PC-9 (cell line): ENCODE results near the gene NSD2. TPM values are rescaled to one million over a fixed set of nuclear protein-coding genes. Genes with fewer than 3 reads are reported as not detected.
"Not testable (repeated sequence)": the region's sequence is repeated elsewhere in the genome, so short reads cannot be mapped to it uniquely, and the experiment has no call there.

ENCODE experiments used
- BruUV-seq: library from RNA; stranded (reverse); fragments of 400-500 nt; replicated peaks from 2 replicates; lab custom pipeline; 2021; lab: Mats Ljungman, UMichigan
- CTCF ChIA-PET: fragments of 300-600 bp; sonication (Branson Sonifier 250); formaldehyde crosslinking; loops from one replicate; lab custom pipeline; 2022; ENCODE audit warnings: antibody characterized with exemption; lab: Charles Lee
- POLR2A ChIA-PET: fragments of 300-600 bp; sonication (Branson Sonifier 250); formaldehyde crosslinking; loops from one replicate; lab custom pipeline; 2022; ENCODE audit warnings: antibody characterized with exemption; ENCODE audit not compliant: unreplicated experiment; lab: Charles Lee
- DNase-seq, 2 experiments: peaks; one replicate each; pipeline versions ENCODE4 v3.0.0 to v3.0.0-alpha.2; 2015 to 2022; ENCODE audit warnings: mixed read lengths in 1 of 2
- H2AFZ ChIP-seq: fragments of 200-600 bp; sonication (generic); 2 replicates; pipeline ENCODE4 v1.8.1; 2017; ENCODE audit warnings: antibody characterized with exemption
- H3F3A ChIP-seq: fragments of 200-600 bp; sonication (generic); 2 replicates; pipeline ENCODE4 v1.8.1; 2017; ENCODE audit warnings: antibody characterized with exemption, mild to moderate bottlenecking, low read depth; ENCODE audit not compliant: insufficient read depth
- H3K27ac ChIP-seq: fragments of 200-600 bp; sonication (generic); 2 replicates; pipeline ENCODE4 v1.6.1; 2016; ENCODE audit warnings: mixed run types
- H3K27me3 ChIP-seq: fragments of 200-600 bp; sonication (generic); 2 replicates; pipeline ENCODE4 v1.6.1; 2016; ENCODE audit warnings: low read depth, mixed run types; ENCODE audit not compliant: insufficient read depth
- H3K36me3 ChIP-seq: fragments of 200-600 bp; sonication (generic); 2 replicates; pipeline ENCODE4 v1.6.1; 2016; ENCODE audit warnings: low read depth, mixed run types
- H3K4me1 ChIP-seq: fragments of 200-600 bp; sonication (generic); replicated peaks from 2 replicates; pipeline ENCODE4 v1.6.1; 2016; ENCODE audit warnings: mixed run types; ENCODE audit not compliant: insufficient read depth
- H3K4me2 ChIP-seq: fragments of 200-600 bp; sonication (generic); 2 replicates; pipeline ENCODE4 v1.6.1; 2017; ENCODE audit warnings: mixed run types
- H3K4me3 ChIP-seq: fragments of 200-600 bp; sonication (generic); 2 replicates; pipeline ENCODE4 v1.6.1; 2016; ENCODE audit warnings: mixed run types
- H3K79me2 ChIP-seq: fragments of 200-600 bp; sonication (generic); 2 replicates; pipeline ENCODE4 v1.6.1; 2017; ENCODE audit warnings: low read depth, mixed run types
- H3K9me2 ChIP-seq: fragments of 200-600 bp; sonication (generic); 2 replicates; pipeline ENCODE4 v1.8.1; 2017; ENCODE audit warnings: mild to moderate bottlenecking; ENCODE audit not compliant: insufficient read depth
- H3K9me3 ChIP-seq: fragments of 200-600 bp; sonication (generic); 2 replicates; pipeline ENCODE4 v1.8.1; 2016; ENCODE audit warnings: low read depth; ENCODE audit not compliant: insufficient read depth
- H4K20me1 ChIP-seq: fragments of 200-600 bp; sonication (generic); 2 replicates; pipeline ENCODE4 v1.8.1; 2017; ENCODE audit not compliant: insufficient read depth
- EZH2 ChIP-seq: fragments of 200-600 bp; sonication (generic); IDR thresholded peaks from 2 replicates; pipeline ENCODE4 v1.8.0; 2017; ENCODE audit warnings: antibody characterized with exemption, low read depth
- intact Hi-C: fragments of 100-400 bp; cut with micrococcal nuclease; formaldehyde crosslinking; loops from one replicate; pipeline ENCODE4 v1.10.0; 2022; ENCODE audit not compliant: unreplicated experiment
- total RNA-seq: library from RNA; stranded (reverse); gene quantifications from 2 replicates; pipeline ENCODE4 v1.2.3, GENCODE V29; 2021
- TF ChIP-seq, protein P1 (sequence below): fragments of 200-600 bp; sonication (generic); conservative IDR thresholded peaks from 2 replicates; pipeline ENCODE4 v1.6.1; 2017; ENCODE audit warnings: mixed run types, antibody characterized with exemption, mild to moderate bottlenecking, moderate library complexity

The NSD2 gene
- total RNA-seq, 1 experiment from 2014 or later: 176 TPM

DNA sequence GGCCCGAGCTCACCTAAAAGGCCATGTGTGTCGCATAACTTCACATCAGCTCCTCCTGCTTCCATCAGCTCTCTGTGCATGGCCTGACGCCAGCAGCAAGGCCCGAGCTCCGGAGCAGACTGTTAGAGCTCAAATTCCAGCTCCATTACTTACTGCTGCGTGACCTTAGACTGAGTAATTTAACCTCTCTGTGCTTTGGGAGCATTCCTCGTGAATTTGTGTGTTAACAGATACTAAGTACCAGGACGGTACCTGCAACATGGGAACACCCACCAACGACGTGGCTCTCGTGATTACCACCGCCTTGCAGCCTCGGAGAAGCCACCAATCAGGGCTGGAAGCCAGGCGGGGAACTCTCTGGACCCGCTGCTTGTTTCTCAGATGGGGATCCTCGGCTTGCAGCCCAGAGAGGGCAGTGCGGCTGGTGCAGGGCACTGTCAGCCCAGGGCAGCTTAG lies 28.2 kb upstream of the NSD2 start:
- H3F3A ChIP-seq: no peaks in the 10 kb centered on the region
- BruUV-seq: no TSS peak
- H2AFZ ChIP-seq: no peak overlapping the region
- H4K20me1 ChIP-seq: peaks cover 17% of the 10 kb centered on the region; the same call in 1 of the 2 replicates
- H3K4me3 ChIP-seq: no peak overlapping the region
- no peak for TF ChIP-seq EZH2
- no peak overlapping the region for H3K27ac ChIP-seq
- H3K4me2 ChIP-seq: no peak overlapping the region
- DNase-seq: no peak
- no peaks in the 10 kb centered on the region for H3K27me3 ChIP-seq
- ChIA-PET CTCF (no interaction called here), POLR2A (interaction anchor here (0.6 kb wide), 1 partner anchor 67 kb away, joined by 3 read pairs; no protein-coding TSS in a partner anchor)
- peaks cover 7% of the 10 kb centered on the region; the same call in 1 of the 2 replicates for H3K36me3 ChIP-seq
- no peaks in the 10 kb centered on the region for H3K79me2 ChIP-seq
- no peaks in the 10 kb centered on the region for H3K4me1 ChIP-seq
- H3K9me3 ChIP-seq: no peaks in the 10 kb centered on the region
- no peaks in the 10 kb centered on the region for H3K9me2 ChIP-seq
- intact Hi-C loops: no loop called here

DNA sequence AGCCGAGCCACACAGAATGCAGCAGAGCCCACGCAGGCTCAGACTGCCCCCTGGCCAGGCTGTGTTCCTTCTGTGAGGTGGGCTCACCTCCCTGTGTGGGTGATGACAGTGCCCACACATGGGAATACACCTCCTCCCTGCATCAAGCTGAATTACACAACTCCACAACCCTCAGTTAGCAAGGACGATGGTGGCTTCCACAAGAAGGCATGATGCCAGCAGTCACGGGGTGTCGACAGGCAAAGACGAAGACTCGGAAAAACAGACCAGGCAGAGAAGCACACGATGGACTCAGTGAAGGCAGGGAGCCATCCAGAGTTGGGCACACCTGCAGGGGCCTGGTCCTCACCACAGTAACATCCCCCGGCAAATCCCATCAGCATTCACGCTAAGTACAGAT lies 27.3 kb upstream of the NSD2 start:
- no peaks in the 10 kb centered on the region for H3K79me2 ChIP-seq

DNA sequence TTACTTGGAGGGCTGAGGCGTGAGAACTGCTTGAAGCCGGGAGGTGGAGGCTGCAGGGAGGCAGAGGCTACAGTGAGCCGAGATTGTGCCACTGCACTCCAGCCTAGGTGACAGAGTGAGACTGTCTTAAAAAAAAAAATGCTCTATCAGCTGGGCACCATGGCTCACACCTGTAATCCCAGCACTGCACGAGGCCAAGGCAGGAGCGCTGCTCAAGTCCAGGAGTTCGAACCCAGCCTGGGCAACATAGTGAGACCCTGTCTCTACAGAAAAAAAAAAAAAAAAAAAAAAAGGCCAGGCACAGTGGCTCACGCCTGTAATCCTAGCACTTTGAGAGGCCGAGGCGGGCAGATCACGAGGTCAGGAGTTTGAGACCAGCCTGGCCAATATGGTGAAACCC lies 26.6 kb upstream of the NSD2 start:
- H3K36me3 ChIP-seq, H3K9me3 ChIP-seq, H2AFZ ChIP-seq, H3K27me3 ChIP-seq, H3K27ac ChIP-seq, CTCF ChIA-PET, H3K79me2 ChIP-seq, DNase-seq, H3K9me2 ChIP-seq, BruUV-seq, POLR2A ChIA-PET, H3F3A ChIP-seq, intact Hi-C loops, H3K4me2 ChIP-seq, H3K4me1 ChIP-seq, H3K4me3 ChIP-seq: not testable (repeated sequence)
- H4K20me1 ChIP-seq: peaks cover 24% of the 10 kb centered on the region

More for the DNA sequence above, 27.3 kb upstream of the NSD2 start:
- H3K4me2 ChIP-seq: no peak overlapping the region
- H3K27ac ChIP-seq: no peak overlapping the region
- intact Hi-C loops: no loop called here
- no peak for DNase-seq
- no peaks in the 10 kb centered on the region for H3K27me3 ChIP-seq
- H3K9me2 ChIP-seq: no peaks in the 10 kb centered on the region
- no peaks in the 10 kb centered on the region for H3K9me3 ChIP-seq
- peaks cover 7% of the 10 kb centered on the region; the same call in 1 of the 2 replicates for H3K36me3 ChIP-seq
- ChIA-PET CTCF (no interaction called here), POLR2A (no interaction called here)
- H2AFZ ChIP-seq: no peak overlapping the region
- peaks cover 19% of the 10 kb centered on the region; the same call in 1 of the 2 replicates for H4K20me1 ChIP-seq
- BruUV-seq: no TSS peak
- no peaks in the 10 kb centered on the region for H3F3A ChIP-seq
- no peaks in the 10 kb centered on the region for H3K4me1 ChIP-seq
- H3K4me3 ChIP-seq: no peak overlapping the region
- no peak for TF ChIP-seq EZH2
- TF ChIP-seq, protein P1, sequence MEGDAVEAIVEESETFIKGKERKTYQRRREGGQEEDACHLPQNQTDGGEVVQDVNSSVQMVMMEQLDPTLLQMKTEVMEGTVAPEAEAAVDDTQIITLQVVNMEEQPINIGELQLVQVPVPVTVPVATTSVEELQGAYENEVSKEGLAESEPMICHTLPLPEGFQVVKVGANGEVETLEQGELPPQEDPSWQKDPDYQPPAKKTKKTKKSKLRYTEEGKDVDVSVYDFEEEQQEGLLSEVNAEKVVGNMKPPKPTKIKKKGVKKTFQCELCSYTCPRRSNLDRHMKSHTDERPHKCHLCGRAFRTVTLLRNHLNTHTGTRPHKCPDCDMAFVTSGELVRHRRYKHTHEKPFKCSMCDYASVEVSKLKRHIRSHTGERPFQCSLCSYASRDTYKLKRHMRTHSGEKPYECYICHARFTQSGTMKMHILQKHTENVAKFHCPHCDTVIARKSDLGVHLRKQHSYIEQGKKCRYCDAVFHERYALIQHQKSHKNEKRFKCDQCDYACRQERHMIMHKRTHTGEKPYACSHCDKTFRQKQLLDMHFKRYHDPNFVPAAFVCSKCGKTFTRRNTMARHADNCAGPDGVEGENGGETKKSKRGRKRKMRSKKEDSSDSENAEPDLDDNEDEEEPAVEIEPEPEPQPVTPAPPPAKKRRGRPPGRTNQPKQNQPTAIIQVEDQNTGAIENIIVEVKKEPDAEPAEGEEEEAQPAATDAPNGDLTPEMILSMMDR: no peak

DNA sequence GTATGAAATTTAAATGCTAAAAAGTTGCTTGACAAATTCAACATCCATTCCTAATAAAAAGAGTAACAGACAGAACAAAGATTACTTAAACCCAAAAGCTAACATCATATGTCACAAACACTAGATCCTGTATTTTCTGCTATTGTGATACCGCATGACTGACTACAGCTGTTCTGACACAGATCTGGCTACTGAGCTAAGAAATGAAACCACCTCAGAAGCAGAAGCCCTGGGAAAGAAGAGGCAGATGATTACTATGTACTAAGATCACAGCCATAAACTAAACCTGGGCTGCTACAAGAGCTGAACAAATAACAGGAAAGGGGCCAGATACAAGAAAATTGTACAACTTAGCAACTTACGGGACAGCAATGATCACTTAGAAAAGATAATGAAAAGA lies 24.6 kb upstream of the NSD2 start:
- TF ChIP-seq, protein P1: no peak
- no peak for TF ChIP-seq EZH2
- H3K9me3 ChIP-seq: no peaks in the 10 kb centered on the region
- H3K4me1 ChIP-seq: no peaks in the 10 kb centered on the region
- H4K20me1 ChIP-seq: peaks cover 38% of the 10 kb centered on the region
- CTCF ChIA-PET: interaction anchor here (0.7 kb wide), 1 partner anchor 29 kb away, joined by 6 read pairs; no protein-coding TSS in a partner anchor
- POLR2A ChIA-PET: no interaction called here
- H3K9me2 ChIP-seq: no peaks in the 10 kb centered on the region
- no peak overlapping the region for H3K27ac ChIP-seq
- no peak overlapping the region for H2AFZ ChIP-seq
- H3K4me3 ChIP-seq: no peak overlapping the region
- H3K36me3 ChIP-seq: no peaks in the 10 kb centered on the region
- no peak overlapping the region for H3K4me2 ChIP-seq
- intact Hi-C loops: no loop called here
- no peak for DNase-seq
- no peaks in the 10 kb centered on the region for H3K27me3 ChIP-seq
- H3K79me2 ChIP-seq: peaks cover 20% of the 10 kb centered on the region
- no TSS peak for BruUV-seq
- H3F3A ChIP-seq: 0 out of 2 replicates have a peak, but pooled peaks cover 4% of the 10 kb centered on the region
